Renal cortex interstitium (tissue), 11 donors: ENCODE results near the gene TNRC6B. TPM values are rescaled to one million over a fixed set of nuclear protein-coding genes. Genes with fewer than 3 reads are reported as not detected.
"Not testable (repeated sequence)": the region's sequence is repeated elsewhere in the genome, so short reads cannot be mapped to it uniquely, and the experiment has no call there.

ENCODE experiments used
- DNase-seq, 11 donors: peaks; one replicate each; pipeline ENCODE4 v3.0.0-alpha.2; 2013; ENCODE audit warnings: low read depth in 9 of 11, low spot score in 4 of 11; ENCODE audit errors: extremely low read depth in 1 of 11
- polyA plus RNA-seq, 3 donors: library from polyadenylated mRNA; unstranded; fragments of 120-200 nt; gene quantifications; one replicate each; pipeline ENCODE4 v1.2.1, GENCODE V29; 2013; ENCODE audit not compliant: insufficient read length in 3 of 3

Gene TNRC6B
- polyA plus RNA-seq, 3 donors: 12.2 to 15.7 (median 13.9) TPM

DNA sequence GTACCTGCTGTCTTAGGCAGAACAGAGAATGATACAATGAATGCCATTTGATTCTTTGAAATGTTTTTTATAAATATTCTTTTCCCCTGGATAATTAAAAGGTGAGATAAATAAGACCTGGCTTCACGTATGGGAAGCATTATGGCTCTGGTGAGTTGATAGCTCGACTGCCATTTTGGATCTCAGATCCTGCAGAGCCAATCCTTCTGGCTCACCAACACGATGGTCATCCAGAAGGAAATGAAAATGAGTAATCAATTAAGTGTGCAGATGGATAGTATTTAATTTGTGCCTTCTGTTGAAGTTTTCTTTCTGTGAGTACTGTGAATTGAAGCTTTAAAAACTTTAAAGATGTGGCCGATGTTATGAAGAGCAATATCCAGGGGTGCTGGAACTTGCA is 2.7 kb downstream of the TNRC6B start:
- no peak for DNase-seq

GRCh38 chr22:40181323-40181722 is 3.6 kb downstream of the TNRC6B start:
- no peak for DNase-seq

DNA sequence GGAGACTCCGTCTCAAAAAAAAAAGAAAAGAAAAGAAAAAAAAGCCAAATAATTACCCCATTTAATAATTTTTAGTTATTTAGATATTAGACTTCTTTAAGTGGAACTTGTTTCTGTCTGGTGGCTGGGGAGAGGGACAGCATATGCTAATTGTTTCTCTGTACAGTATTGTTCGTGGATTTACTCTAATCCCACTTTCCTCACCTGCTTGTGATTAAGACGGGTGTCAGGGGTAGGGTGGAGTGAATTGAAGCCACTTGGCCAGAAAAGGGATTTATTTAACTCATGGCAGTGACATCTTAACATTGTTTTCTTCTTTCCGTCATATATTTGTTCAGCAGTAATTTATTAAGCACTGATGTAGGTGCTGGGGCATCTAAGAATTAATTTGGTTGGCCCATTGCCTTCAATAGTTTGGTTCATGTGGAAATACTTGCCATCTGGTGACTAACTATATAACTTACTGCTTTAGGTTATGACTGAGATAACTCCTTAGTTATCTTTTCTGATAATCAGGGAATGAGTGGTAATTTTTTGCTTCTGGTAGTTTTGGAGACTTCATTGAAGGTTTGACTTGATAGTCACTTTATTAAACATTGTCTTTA is 4.6 kb downstream of the TNRC6B start:
- no peak for DNase-seq

DNA sequence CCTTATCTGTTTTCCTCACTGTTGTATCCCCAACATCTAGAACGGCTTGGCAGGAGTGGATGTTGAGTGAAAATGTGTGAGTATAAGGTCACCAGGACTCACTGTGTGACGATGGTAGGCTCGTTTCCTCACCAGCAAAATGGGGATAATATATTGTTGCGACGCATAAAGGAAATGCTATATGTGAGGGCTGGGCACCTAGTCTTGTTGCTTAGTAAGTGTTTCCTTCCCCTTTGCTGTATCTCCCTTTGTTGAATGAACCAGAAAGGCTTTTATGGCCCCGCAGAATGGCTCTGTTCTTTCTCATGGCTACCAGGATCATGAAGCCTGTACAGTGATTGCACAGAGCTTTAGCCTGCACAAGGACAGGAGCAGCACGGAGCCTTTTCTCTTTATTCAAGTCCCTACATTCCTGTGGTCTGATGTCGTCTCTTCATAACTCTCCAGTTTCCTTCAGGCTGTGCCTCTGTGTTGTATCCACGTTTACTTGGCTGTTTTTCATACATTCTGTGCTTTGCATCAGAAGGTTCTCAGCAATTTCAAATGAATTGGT is 5.4 kb downstream of the TNRC6B start:
- no peak for DNase-seq

GRCh38 chr22:40183603-40184002 is 5.9 kb downstream of the TNRC6B start:
- not testable (repeated sequence) for DNase-seq

DNA sequence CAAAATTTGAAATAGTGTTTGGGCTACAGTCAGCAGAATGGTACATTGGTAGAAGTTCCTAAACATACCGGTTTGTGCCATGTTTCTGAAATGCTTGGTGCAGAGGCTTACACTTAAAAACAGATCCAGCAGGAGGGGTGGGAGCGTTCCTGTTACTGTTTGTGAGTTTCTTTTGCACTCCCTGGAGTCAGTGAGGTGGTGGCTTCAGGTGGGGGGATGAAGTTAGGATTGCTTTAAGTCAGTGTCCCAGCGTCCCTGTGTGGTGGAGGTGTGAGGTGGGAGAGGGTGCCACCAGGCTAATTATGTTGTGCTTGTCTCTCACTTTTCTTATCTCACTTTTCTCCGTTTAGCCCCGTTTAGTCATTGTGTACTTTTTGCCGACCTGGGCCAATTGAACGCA is 9.7 kb downstream of the TNRC6B start:
- DNase-seq: no peak

DNA sequence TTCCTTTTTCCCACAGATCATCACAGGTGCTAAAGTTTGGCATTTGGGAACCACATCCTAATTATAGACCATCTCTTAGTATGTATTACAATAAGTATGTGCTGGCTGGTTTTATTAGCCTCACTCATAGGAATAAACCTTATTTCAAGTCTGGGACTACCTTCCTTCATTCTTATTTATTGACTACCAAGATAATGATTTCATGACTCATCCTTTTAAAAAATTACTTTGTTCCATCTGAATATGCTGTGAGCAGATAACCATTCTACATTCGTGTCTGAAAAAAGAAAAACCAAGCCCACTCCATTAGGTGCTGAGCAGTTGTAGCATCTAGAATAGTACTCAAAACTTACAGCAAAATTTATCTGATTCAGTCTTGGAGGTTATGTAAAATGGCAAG is 12.3 kb downstream of the TNRC6B start:
- no peak for DNase-seq

DNA sequence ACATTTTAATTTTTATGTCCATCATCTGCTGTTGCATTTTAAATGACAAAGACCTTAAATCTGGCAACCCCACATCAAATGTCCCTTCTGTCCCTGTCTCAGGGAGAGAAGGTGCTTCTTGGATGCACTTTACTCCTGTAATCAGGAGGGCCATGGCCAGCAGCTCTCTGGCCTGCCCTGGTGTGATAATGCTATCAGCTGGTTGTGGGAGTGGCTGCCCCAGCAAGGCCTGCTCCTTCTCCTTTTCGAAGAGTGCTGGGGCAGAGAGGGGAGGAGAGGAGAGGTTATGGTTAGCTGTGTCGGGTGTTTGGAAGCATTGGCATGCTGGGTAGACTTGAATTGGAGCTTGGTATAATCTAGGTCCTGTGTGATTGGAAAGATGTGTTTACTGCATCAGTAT is 12.8 kb downstream of the TNRC6B start:
- no peak for DNase-seq

- DNase-seq: no peak
Observed at GRCh38 chr22:40193429-40194421, 16.0 kb downstream of the TNRC6B start.

DNA sequence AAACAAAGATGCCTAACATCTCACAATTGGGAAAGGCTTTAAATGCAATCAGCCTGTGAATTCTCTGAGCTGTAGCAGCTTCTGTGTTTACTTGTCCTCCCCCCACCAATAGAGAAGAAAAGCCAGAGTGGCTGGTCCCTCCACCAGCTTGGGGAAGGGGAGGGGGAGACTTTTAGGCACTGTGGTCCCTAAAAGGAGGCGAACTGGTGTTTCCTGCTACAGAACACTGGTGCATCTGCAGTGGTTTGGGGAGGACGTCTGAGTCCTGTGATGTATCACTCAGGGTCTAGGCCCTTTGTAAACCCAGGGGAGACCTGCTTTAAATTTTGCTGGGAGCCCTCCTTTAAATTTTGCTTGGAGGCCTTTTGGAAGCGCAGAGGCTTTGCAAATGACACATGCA is 16.9 kb downstream of the TNRC6B start:
- no peak for DNase-seq

DNA sequence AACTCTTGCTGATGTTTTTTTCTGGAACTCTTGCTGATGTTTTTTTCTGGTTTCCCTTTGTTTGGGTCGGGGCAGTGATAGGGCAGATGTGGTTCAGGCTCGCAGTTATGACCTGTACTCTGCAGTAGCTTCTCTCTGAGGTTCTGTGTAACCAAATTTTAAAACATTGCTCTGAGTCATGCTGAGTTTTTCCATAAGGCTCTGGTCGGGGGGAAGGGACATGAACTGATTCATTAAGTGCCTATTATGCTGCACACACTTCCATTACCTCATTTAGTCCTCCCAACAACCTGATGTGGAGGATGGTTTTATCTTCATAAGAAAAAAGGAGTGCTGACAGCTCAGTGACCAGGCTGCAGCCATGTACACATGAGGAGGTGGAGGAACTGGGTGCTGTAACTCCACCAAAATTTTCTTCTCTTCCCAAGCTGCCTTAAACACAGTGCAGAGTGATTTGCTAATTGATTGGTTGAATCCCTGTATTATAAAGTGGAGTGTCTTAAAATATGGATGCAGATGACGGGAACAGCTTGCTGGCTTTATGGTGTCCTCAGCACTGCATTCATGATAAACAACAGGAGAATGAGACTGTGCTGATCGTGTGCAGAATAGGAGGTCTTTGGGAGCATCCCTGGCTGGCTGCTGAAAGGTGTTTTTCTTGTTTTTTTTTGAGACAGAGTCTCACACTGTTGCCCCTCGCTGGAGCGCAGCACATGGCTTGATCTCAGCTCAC is 19.1 kb downstream of the TNRC6B start:
- no peak for DNase-seq

DNA sequence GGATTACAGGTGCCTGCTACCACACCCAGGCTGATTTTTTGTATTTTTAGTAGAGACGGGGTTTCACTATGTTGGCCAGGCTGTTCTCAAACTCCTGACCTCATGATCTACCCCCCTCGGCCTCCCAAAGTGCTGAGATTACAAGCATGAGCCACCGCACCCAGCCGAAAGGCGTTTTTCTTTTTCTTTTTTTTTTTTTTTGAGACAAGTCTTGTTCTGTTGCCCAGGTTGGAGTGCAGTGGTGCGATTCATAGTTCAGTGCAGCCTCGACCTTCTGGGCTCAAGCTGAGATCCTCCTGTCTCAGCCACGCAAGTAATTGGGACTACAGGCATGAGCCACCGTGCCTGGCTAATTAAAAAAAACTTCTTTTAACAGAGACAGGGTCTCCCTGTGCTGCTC is 19.7 kb downstream of the TNRC6B start:
- DNase-seq: not testable (repeated sequence)

DNA sequence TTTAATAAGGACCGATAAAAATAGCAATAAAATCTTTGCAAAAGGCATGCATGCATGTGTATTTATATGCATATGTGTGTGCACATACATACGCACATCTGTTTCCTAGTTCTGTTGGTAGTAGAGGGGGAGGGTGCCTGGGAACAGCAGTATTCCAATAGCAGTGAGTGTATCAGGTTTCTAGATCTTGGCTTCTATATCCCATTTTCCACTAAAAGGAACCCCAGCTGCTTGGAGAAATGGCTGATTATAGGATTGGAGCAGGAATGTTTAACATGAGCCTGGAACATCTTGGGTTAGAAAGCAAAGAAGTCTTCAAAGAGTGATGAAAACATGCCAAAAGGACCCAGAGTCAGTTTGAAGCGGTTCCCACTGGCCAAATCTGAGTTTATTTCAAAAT is 21.0 kb downstream of the TNRC6B start:
- no peak for DNase-seq

DNA sequence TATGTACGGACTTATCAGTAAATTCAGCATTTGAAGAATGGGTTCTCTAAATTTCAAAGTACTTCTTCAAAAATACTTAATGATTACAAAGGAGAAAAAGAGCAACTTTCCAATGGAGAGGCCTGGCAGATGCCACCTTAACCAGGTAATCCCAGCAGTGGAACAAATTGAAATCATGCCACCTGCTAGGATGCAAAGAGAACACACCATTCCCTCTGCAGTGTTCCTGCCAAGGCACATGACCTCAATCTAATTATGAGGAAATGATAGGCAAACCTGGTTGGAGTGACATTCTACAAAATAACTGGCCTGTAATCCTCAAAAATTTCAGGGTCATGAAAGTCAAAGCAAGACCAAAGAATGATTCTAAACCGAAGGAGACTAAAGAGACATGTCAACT is 21.5 kb downstream of the TNRC6B start:
- DNase-seq: no peak

DNA sequence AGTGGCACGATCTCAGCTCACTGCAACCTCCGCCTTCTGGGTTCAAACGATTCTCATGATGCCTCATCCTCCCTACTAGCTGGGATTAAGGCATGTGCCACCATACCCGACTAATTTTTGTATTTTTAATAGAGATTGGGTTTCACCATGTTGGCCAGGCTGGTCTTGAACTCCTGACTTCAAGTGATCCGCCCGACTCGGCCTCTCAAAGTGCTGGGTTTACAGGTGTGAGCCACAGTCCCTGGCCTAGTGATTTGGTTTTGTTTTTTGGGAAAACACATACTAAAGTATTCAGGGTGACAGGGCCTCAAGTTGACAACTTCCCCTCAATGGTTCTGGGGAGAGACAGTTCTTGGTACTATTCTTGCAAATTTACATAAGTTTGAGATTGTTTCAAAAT is 22.1 kb downstream of the TNRC6B start:
- no peak for DNase-seq

DNA sequence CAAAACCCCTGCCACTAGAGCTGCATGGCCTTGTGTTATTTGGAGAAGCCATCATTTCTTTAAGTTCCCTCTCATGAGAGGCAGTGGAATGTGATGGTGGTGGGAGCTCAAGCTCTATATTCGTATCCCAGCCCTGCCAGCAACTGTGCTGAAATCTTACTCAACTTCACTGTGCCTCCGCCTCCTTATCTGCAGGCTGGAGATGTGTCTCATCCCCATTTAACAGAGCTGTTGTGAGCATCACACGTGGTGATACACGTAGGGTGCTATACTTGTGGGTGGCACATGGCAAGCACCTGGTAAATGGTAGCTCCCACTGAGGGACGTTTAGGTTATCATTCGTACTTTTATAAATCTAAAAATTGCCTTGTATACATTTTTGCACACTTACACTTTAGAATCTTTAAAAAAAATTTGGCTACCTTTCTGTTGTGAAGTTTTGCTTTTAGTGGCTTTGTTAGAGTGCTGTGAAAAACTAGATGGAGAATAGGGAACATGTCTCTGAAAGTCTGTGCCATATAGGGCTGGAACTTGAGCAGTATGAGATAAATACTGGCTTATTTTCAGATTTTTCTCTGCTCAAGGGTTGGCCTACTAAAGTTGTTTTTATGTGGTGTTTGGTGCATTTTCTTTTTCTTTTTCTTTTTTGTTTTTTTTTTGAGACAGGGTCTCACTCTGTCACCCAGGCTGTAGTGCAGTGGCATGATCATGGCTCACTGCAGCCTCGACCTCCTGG is 23.2 kb downstream of the TNRC6B start:
- no peak for DNase-seq

DNA sequence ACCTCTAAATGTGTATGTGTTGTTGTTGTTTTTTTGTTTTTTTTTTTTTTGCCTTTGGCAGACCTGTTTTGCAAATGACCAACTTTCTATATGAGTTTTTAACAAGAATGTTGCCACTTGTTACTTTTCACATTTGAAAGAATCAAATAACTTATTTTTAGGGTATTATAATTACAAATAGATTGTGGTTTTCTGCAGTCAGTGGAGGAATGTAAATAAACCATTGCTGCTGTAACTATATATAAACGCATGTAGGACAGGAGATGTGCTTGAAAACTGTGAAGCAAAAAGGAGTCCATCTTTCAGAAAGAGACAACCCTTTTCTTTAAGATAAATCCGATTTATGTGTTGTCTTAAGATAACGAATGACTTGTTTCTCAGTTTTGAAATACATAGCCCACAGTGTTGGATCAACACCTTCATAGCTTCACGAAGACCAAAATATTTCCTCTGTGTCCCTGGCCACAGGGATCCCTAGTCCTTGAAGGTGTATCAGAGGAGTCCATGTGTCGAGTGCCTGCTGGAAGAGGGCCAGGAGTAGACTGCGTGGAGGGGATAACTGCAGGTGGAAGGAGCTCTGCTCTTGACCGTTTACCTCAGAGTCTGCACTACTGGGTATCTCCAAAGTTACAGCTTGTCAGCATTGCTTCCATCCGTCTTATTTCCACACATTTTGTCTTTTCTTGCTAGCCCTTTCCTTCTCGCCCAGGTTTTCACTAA is 24.7 kb downstream of the TNRC6B start:
- DNase-seq: no peak

- no peak for DNase-seq
Observed at GRCh38 chr22:40203572-40203971, 25.8 kb downstream of the TNRC6B start.
